Activated CD4-positive, alpha-beta memory T cell treated with anti-CD3 and anti-CD28 coated beads, Interleukin-2, amount 10 ng/mL, durations not matched to agents 7 days and 5 days (primary cell): ENCODE data around the gene NAT9. TPM values are rescaled to one million over a fixed set of nuclear protein-coding genes. Genes with fewer than 3 reads are reported as not detected.

Experiments
- CTCF ChIA-PET: fragments of 350-600 bp; sonication (Branson Sonifier 250); formaldehyde crosslinking; loops from one replicate; lab custom pipeline; 2021; ENCODE audit warnings: antibody characterized with exemption, inconsistent platforms; lab: Charles Lee
- POLR2A ChIA-PET: fragments of 350-600 bp; sonication (Branson Sonifier 250); formaldehyde crosslinking; loops from one replicate; lab custom pipeline; 2021; ENCODE audit warnings: antibody characterized with exemption; lab: Charles Lee
- DNase-seq: peaks from one replicate; pipeline ENCODE4 v3.0.0-alpha.2; 2020
- H3K27ac Mint-ChIP-seq: one replicate; pipeline ENCODE4 v1.8.0; 2021; ENCODE audit warnings: mild to moderate bottlenecking, mixed read lengths
- H3K27me3 Mint-ChIP-seq: one replicate; pipeline ENCODE4 v1.8.0; 2021; ENCODE audit warnings: mixed read lengths
- H3K36me3 Mint-ChIP-seq: one replicate; pipeline ENCODE4 v1.8.0; 2021; ENCODE audit warnings: low read depth, mixed read lengths
- H3K4me1 Mint-ChIP-seq: one replicate; pipeline ENCODE4 v1.8.0; 2021; ENCODE audit warnings: mixed read lengths
- H3K4me3 Mint-ChIP-seq: one replicate; pipeline ENCODE4 v1.8.0; 2021; ENCODE audit warnings: mild to moderate bottlenecking, mixed read lengths
- H3K9me3 Mint-ChIP-seq: one replicate; pipeline ENCODE4 v1.8.0; 2021; ENCODE audit warnings: mixed read lengths
- total RNA-seq, 2 experiments: library from RNA; stranded (reverse); gene quantifications; one replicate each; pipeline ENCODE4 v1.2.3, GENCODE V29; 2021

NAT9 gene
- total RNA-seq, 2 experiments from 2014 or later, result 32.1 to 32.3 TPM

DNA sequence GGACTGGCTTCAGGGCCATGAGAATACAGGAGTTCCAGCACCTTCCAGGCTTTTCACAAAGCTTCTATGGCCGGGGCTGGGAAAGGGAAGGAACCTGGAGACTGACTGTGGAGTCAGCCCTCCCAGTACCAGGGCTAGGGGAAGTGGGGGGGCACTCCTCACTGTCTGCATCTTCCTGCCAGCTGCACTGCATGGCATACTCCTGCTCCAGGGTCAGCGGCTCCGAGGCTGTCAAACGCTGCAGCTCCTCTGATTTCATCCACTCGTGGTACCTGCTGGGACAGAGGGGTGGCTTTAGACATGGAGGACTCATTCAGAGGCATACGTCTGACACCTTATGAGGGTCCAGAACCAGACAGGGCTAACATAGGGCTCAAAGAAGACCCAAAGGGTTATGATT, 2.7 kb downstream of the NAT9 start:
- DNase-seq, result no peak
- H3K4me1 Mint-ChIP-seq, result peaks cover 55% of the 10 kb centered on the region
- H3K4me3 Mint-ChIP-seq, result no peak overlapping the region
- peaks cover 66% of the 10 kb centered on the region for H3K36me3 Mint-ChIP-seq
- H3K27me3 Mint-ChIP-seq, result no peaks in the 10 kb centered on the region
- no peaks in the 10 kb centered on the region for H3K9me3 Mint-ChIP-seq
- CTCF ChIA-PET, result interaction anchor here (0.7 to 10.6 kb wide), 8 partner anchors 9 to 116 kb away, joined by 3 to 78 read pairs (median 6); partner anchors contain the start of genes FDXR and RAB37
- POLR2A ChIA-PET, result interaction anchor here (1.7 to 8.9 kb wide), 5 partner anchors 15 to 36 kb away, joined by 5 to 60 read pairs (median 15); partner anchors contain the start of gene RAB37
- H3K27ac Mint-ChIP-seq, result peak overlapping the region; percentile 49

DNA sequence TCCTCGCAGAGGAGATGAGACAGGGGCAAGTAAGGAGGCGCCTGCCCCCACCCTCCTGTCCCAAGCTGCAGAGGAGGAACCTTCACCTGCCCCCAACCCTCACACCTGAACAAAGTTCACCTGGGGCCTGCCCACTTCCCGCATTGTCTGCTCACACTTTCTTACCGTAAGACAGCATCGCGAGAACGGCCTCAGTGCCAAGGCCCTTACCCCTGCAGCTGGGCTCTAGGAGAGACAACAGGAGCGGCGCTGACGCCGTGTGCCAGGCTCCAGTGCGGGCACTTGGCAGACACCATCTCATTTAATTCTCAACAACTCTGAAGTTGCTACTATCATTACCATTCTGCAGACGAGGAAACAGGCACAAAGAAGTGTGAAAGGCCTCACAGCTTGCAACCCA, 4.1 kb downstream of the NAT9 start:
- no peak for DNase-seq
- ChIA-PET POLR2A (interaction anchor here (1.7 to 8.9 kb wide), 3 partner anchors 9 to 21 kb away, joined by 4 to 60 read pairs (median 8); no protein-coding TSS in a partner anchor), CTCF (interaction anchor here (3.6 to 10.6 kb wide), 2 partner anchors 14 to 114 kb away, joined by 28 to 78 read pairs; no protein-coding TSS in a partner anchor)
- H3K36me3 Mint-ChIP-seq, result peaks cover 65% of the 10 kb centered on the region
- H3K27me3 Mint-ChIP-seq, result no peaks in the 10 kb centered on the region
- peaks cover 48% of the 10 kb centered on the region for H3K4me1 Mint-ChIP-seq
- H3K9me3 Mint-ChIP-seq, result no peaks in the 10 kb centered on the region
- H3K4me3 Mint-ChIP-seq, result no peak overlapping the region
- no peak overlapping the region for H3K27ac Mint-ChIP-seq

DNA sequence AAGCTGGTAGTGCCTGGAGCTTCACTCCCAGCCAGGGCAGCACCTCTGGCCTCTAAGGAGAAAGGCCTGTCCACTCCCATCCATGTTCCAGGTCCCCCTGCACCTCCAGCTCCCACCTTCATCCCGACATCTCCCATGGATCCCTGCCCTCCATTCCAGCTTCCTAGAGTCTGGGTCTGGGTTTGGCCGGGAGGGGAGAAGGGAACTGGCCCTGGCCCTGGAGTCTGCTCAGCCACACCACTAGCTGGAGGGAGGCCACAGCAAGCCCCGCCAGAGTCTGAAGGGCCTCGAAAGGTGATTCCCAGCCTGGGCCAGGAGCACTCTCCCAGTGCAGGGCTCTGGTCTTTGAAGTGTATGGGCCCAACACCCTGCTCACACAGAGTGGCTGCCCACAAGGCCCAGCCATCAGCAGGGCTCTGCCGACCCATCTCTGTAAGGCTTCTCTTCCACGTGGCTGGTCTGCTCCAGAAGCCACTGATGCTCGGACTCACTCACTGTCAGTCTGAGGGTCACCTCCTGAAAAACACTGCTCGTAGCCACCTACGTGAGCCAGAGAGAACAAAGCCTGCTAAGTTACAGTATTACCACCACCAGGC, 4.7 kb downstream of the NAT9 start:
- DNase-seq, result no peak
- Mint-ChIP-seq H3K27ac (no peak overlapping the region), H3K4me1 (peaks cover 46% of the 10 kb centered on the region)

DNA sequence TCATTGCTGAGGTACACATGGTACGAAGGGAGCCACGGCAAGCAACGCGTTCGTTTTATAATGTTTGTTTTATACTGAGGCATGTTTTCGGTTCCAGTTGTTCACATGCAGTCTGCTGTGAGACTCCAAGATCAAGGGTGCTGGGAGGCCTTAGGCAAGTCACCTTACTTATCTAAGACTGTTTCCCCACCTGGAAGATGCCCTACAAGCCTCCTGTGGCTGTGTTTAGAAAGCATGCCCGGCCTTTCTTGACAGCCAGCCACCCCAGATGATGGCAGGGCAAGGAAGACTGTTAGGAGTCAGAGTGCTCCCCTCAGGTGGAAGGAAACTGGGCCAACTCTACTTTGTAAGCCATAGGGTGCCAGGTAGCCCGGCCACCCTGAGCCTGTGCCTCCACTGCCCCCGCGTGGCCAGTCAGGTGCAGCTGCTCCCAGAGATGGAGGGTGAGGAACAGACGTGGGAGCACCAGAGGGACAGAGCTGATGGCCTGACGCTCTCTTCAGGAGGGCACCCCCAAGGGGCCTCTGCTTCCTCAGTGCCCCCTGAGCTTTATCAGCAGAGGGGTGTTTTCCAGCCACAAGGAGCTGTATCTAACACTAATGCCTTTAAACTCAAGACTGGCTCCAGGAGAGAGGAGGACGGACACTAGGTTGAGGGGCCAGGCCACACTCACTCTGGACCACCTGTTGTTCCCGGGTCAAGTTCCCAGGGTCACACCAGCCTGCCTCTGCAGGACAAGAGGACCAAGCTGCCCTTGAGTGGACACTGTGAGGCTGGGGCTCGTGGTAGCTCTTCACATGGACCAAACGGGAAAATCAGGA, 5.4 kb downstream of the NAT9 start:
- DNase-seq, result peak; percentile 78
- peak overlapping the region; percentile 48 for H3K27ac Mint-ChIP-seq
- H3K4me1 Mint-ChIP-seq, result peaks cover 42% of the 10 kb centered on the region
- H3K9me3 Mint-ChIP-seq, result no peaks in the 10 kb centered on the region
- H3K36me3 Mint-ChIP-seq, result peaks cover 70% of the 10 kb centered on the region
- H3K27me3 Mint-ChIP-seq, result no peaks in the 10 kb centered on the region
- CTCF ChIA-PET, result interaction anchor here (0.5 to 10.6 kb wide), 16 partner anchors 8 to 113 kb away, joined by 3 to 78 read pairs (median 8); partner anchors contain the start of genes NHERF1 and RAB37
- H3K4me3 Mint-ChIP-seq, result no peak overlapping the region
- POLR2A ChIA-PET, result interaction anchor here (0.6 to 8.9 kb wide), 11 partner anchors 8 to 225 kb away, joined by 3 to 60 read pairs (median 5); partner anchors contain the start of genes CD300C and FDXR

More for the DNA sequence above, 4.7 kb downstream of the NAT9 start:
- ChIA-PET POLR2A (interaction anchor here (0.6 to 8.9 kb wide), 10 partner anchors 8 to 225 kb away, joined by 3 to 60 read pairs (median 6); partner anchors contain the start of genes CD300C and FDXR), CTCF (interaction anchor here (0.5 to 10.6 kb wide), 16 partner anchors 8 to 114 kb away, joined by 3 to 78 read pairs (median 8); partner anchors contain the start of genes NHERF1 and RAB37)
- H3K36me3 Mint-ChIP-seq, result peaks cover 69% of the 10 kb centered on the region
- no peaks in the 10 kb centered on the region for H3K27me3 Mint-ChIP-seq
- no peak overlapping the region for H3K4me3 Mint-ChIP-seq
- no peaks in the 10 kb centered on the region for H3K9me3 Mint-ChIP-seq

DNA sequence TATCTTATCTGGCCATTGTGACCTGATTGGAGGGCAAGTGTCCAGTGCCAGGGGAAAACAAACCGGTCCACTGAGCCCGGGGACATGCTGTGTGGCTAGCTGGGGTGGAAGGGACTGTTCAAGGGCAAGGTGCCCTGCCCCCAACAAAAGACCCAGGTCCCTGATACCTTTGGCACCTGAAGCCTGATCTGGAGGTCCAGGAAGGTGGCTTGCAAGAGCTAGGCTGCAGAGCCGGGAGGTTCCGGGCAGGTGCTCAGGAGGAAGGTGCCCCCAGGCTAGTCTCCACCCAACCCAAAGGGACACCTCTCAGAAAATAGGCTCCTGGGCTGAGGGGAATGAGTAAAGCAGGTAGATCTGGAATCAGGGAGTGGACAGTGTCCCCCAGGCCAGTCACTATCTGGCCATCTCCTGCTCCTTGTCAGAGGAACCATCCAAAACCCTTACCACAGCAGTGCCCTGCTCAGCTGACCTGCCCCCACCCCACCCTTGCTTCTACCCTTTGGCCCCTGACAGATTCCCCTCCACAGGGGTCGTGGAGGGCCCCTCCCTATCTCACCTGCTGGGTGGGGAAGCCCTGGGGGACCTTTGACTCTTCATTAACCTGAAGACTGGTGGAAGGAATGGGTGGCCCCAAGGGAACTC, 6.2 kb downstream of the NAT9 start:
- peaks cover 39% of the 10 kb centered on the region for H3K4me1 Mint-ChIP-seq
- POLR2A ChIA-PET, result interaction anchor here (1.1 to 8.9 kb wide), 13 partner anchors 7 to 113 kb away, joined by 3 to 60 read pairs (median 5); partner anchors contain the start of genes FDXR and RAB37
- DNase-seq, result no peak
- H3K27ac Mint-ChIP-seq, result peak overlapping the region; percentile 48
- H3K4me3 Mint-ChIP-seq, result no peak overlapping the region
- H3K9me3 Mint-ChIP-seq, result no peaks in the 10 kb centered on the region
- peaks cover 73% of the 10 kb centered on the region for H3K36me3 Mint-ChIP-seq
- no peaks in the 10 kb centered on the region for H3K27me3 Mint-ChIP-seq
- CTCF ChIA-PET, result interaction anchor here (0.5 to 10.6 kb wide), 15 partner anchors 7 to 112 kb away, joined by 3 to 78 read pairs (median 5); partner anchors contain the start of gene NHERF1

DNA sequence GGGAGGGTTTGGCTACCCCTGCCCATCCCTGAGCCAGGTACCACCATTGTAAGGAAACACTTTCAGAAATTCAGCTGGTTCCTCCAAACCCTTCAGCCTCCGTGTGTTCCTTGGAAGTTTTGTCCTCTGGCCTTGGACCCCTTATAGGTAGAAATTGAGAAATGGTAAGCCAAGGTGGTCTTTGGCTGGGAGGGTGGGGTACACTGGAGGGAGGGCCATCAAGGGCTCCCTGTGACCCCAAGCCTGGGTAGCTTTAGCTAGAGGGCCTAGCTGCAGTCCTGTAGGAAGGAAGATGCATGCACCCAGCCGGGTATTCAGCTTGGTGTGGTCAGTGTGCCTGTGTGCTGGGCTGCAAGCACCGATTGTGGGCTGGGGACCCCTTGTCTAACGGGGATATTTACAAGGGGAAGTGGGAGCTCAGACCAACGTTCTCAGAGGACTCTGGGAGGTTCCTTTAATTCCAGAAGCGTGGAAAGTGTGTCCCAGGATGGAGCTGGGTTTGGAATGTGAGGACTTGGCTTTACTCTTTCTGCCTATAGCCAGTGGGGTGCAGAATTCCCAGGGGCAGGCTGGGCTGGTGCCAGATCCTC, 6.8 kb downstream of the NAT9 start:
- peak overlapping the region; percentile 61 for H3K27ac Mint-ChIP-seq
- POLR2A ChIA-PET, result interaction anchor here (1.1 to 8.9 kb wide), 6 partner anchors 10 to 33 kb away, joined by 3 to 60 read pairs (median 4); partner anchors contain the start of gene RAB37
- peaks cover 79% of the 10 kb centered on the region for H3K36me3 Mint-ChIP-seq
- CTCF ChIA-PET, result interaction anchor here (0.5 to 10.6 kb wide), 8 partner anchors 10 to 112 kb away, joined by 3 to 78 read pairs (median 4); no protein-coding TSS in a partner anchor
- no peaks in the 10 kb centered on the region for H3K9me3 Mint-ChIP-seq
- no peak for DNase-seq
- H3K27me3 Mint-ChIP-seq, result no peaks in the 10 kb centered on the region
- H3K4me3 Mint-ChIP-seq, result no peak overlapping the region
- peaks cover 39% of the 10 kb centered on the region for H3K4me1 Mint-ChIP-seq

DNA sequence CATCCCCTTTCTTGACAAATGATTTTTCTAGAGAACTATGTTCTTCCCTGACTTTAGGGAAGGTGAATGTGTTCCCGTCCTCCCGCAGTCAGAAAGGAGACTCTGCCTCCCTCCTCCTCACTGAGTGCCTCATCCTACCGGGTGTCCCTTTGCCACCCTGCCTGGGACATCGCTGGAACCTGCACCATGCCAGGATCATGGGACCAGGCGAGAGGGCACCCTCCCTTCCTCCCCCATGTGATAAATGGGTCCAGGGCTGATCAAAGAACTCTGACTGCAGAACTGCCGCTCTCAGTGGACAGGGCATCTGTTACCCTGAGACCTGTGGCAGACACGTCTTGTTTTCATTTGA, 7.4 kb downstream of the NAT9 start:
- no peak for DNase-seq
- CTCF ChIA-PET, result interaction anchor here (1.1 to 10.6 kb wide), 5 partner anchors 10 to 111 kb away, joined by 3 to 78 read pairs (median 23); no protein-coding TSS in a partner anchor
- Mint-ChIP-seq H3K27me3 (no peaks in the 10 kb centered on the region), H3K4me1 (peaks cover 37% of the 10 kb centered on the region), H3K9me3 (no peaks in the 10 kb centered on the region), H3K36me3 (peaks cover 78% of the 10 kb centered on the region), H3K4me3 (no peak overlapping the region), H3K27ac (peak overlapping the region; percentile 51)
- POLR2A ChIA-PET, result interaction anchor here (1.1 to 8.9 kb wide), 5 partner anchors 10 to 33 kb away, joined by 3 to 60 read pairs (median 5); partner anchors contain the start of gene RAB37

DNA sequence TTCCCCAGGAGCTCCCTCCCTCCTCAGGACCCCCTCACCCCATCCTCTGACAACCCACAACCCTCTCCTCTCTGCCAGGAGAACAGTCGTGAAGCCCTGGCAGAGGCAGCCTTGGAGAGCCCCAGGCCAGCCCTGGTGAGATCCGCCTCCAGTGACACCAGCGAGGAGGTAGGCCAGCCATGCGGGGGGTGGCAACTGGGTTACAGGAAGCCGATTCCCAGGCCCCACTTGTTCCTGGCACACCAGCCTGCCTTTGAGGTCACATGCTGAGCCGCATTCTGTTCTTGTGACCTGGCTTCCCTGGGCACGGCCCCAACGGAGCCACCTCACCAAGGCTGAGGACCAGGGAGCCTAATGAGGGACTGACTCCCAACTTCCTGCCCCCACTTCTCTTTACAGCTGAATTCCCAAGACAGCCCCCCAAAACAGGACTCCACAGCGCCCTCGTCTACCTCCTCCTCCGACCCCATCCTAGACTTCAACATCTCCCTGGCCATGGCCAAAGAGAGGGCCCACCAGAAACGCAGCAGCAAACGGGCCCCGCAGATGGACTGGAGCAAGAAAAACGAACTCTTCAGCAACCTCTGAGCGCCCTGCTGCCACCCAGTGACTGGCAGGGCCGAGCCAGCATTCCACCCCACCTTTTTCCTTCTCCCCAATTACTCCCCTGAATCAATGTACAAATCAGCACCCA, 7.9 kb downstream of the NAT9 start:
- Mint-ChIP-seq H3K4me3 (no peak overlapping the region), H3K27ac (peak overlapping the region; percentile 14), H3K4me1 (peaks cover 34% of the 10 kb centered on the region), H3K36me3 (peaks cover 73% of the 10 kb centered on the region), H3K27me3 (no peaks in the 10 kb centered on the region), H3K9me3 (no peaks in the 10 kb centered on the region)
- ChIA-PET CTCF (no interaction called here), POLR2A (interaction anchor here (0.8 to 1.0 kb wide), 2 partner anchors 8 to 120 kb away, joined by 3 to 4 read pairs; partner anchors contain the start of gene NAT9)
- DNase-seq, result no peak

DNA sequence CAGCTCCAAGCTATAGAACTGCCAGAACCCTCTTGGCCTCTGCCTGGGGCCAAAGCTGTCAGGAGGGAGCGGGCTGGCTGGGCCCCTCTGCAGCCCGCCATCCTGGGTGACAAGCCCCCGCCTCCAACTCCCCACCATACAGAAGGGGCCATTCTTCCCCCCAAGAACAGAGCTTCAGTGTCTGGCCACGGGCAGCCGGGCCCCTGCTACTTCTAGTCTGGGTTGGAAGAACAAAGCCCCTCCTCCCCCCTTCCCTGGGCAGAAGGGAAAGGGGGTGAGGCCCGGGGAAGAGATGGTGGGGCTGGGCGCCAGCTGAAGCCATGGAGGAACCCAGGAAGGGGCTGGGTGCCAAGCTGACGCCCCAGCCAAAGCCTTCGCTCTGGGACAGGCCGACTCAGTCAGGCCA, 9.0 kb downstream of the NAT9 start:
- ChIA-PET CTCF (interaction anchor here (0.8 to 1.6 kb wide), 2 partner anchors 21 to 109 kb away, joined by 3 to 4 read pairs; no protein-coding TSS in a partner anchor), POLR2A (interaction anchor here (0.9 to 1.2 kb wide), 3 partner anchors 10 to 22 kb away, joined by 3 to 5 read pairs (median 4); no protein-coding TSS in a partner anchor)
- H3K4me1 Mint-ChIP-seq, result peaks cover 35% of the 10 kb centered on the region
- no peak for DNase-seq
- peaks cover 68% of the 10 kb centered on the region for H3K36me3 Mint-ChIP-seq
- no peak overlapping the region for H3K27ac Mint-ChIP-seq
- no peaks in the 10 kb centered on the region for H3K27me3 Mint-ChIP-seq
- no peaks in the 10 kb centered on the region for H3K9me3 Mint-ChIP-seq
- H3K4me3 Mint-ChIP-seq, result no peak overlapping the region

DNA sequence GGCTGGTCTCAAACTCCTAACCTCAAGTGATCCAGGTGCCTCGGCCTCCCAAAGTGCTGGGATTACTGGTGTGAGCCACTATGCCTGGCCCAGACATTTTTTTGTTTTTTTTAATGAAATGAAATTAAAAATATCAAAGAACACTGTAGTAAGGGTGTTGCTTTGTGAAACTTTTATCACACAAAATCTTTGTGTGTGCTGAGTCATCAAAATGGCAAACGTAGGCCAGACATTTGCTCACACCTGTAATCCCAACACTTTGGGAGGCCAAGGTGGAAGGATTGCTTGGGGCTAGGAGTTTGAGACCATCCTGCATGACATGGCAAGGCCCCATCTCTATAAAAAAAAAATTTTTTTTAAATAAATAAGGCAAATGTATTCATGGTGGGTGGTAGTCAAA, 9.7 kb downstream of the NAT9 start:
- no peaks in the 10 kb centered on the region for H3K27me3 Mint-ChIP-seq
- no peak for DNase-seq
- POLR2A ChIA-PET, result interaction anchor here (1.2 to 1.3 kb wide), 2 partner anchors 14 to 21 kb away, joined by 3 to 4 read pairs; no protein-coding TSS in a partner anchor

DNA sequence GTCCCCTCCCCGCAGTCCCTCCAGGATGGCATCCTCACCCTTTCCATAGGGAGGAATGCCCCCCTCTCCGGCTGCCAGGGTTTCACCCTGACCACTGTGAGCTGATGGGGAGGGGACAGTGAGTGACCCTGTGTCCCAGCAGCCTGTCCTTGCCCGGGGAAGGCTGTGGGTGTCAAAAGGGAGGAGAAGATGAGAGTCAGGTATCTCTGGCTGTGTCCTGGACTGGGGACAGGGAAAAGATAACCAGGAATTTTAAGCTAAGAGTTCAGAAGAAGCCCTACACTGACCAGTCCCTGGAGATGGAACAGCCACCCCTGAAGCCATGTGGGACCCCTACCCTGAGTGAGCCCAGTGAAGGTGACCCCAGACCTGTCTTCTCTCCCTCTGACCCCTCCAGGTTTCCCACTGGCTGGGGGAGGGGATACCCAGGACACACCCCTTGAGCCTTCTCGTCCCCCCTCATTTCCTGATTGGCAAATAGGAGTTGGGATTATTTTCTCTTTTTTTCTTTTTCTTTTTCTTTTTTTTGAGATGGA, 11.3 kb downstream of the NAT9 start:
- ChIA-PET POLR2A (no interaction called here), CTCF (interaction anchor here (1.4 kb wide), 1 partner anchor 9 kb away, joined by 4 read pairs; no protein-coding TSS in a partner anchor)
- peaks cover 53% of the 10 kb centered on the region for H3K36me3 Mint-ChIP-seq
- H3K4me3 Mint-ChIP-seq, result no peak overlapping the region
- H3K4me1 Mint-ChIP-seq, result peaks cover 45% of the 10 kb centered on the region
- H3K27me3 Mint-ChIP-seq, result no peaks in the 10 kb centered on the region
- DNase-seq, result no peak
- no peaks in the 10 kb centered on the region for H3K9me3 Mint-ChIP-seq
- H3K27ac Mint-ChIP-seq, result peak overlapping the region; percentile 35

More for the DNA sequence above, 9.7 kb downstream of the NAT9 start:
- H3K27ac Mint-ChIP-seq, result no peak overlapping the region
- no peaks in the 10 kb centered on the region for H3K9me3 Mint-ChIP-seq
- CTCF ChIA-PET, result interaction anchor here (0.8 to 1.6 kb wide), 2 partner anchors 20 to 109 kb away, joined by 3 to 4 read pairs; no protein-coding TSS in a partner anchor
- H3K4me3 Mint-ChIP-seq, result no peak overlapping the region
- H3K36me3 Mint-ChIP-seq, result peaks cover 63% of the 10 kb centered on the region
- peaks cover 39% of the 10 kb centered on the region for H3K4me1 Mint-ChIP-seq
